Calu3 (cell line): ENCODE data around the gene TGFBR2. TPM values are rescaled to one million over a fixed set of nuclear protein-coding genes. Genes with fewer than 3 reads are reported as not detected.

Source experiments
- BruUV-seq: library from RNA; stranded (reverse); fragments of 400-500 nt; replicated peaks from 2 replicates; lab custom pipeline; 2021; lab: Mats Ljungman, UMichigan
- CTCF ChIA-PET: fragments of 300-600 bp; sonication (Branson Sonifier 250); formaldehyde crosslinking; loops from one replicate; lab custom pipeline; 2022; ENCODE audit warnings: antibody characterized with exemption; lab: Charles Lee
- DNase-seq: peaks from one replicate; pipeline ENCODE4 v3.0.0; 2022
- H3K27ac Mint-ChIP-seq: one replicate; pipeline ENCODE4 v1.8.0; 2022; ENCODE audit warnings: mixed read lengths; ENCODE audit not compliant: unreplicated experiment
- H3K27me3 Mint-ChIP-seq: one replicate; pipeline ENCODE4 v1.8.0; 2022; ENCODE audit warnings: mixed read lengths; ENCODE audit not compliant: unreplicated experiment
- H3K36me3 Mint-ChIP-seq: one replicate; pipeline ENCODE4 v1.8.0; 2022; ENCODE audit warnings: mild to moderate bottlenecking, moderate library complexity, mixed read lengths; ENCODE audit not compliant: insufficient read depth, unreplicated experiment
- H3K4me1 Mint-ChIP-seq: one replicate; pipeline ENCODE4 v1.8.0; 2022; ENCODE audit warnings: mild to moderate bottlenecking, low read depth, mixed read lengths; ENCODE audit not compliant: unreplicated experiment
- H3K4me3 Mint-ChIP-seq: one replicate; pipeline ENCODE4 v1.8.0; 2022; ENCODE audit warnings: mild to moderate bottlenecking, low read depth, moderate library complexity, mixed read lengths; ENCODE audit not compliant: unreplicated experiment
- H3K9me3 Mint-ChIP-seq: one replicate; pipeline ENCODE4 v1.8.0; 2022; ENCODE audit warnings: low read depth, mixed read lengths; ENCODE audit not compliant: unreplicated experiment
- intact Hi-C: fragments of 100-400 bp; cut with micrococcal nuclease; formaldehyde crosslinking; loops from one replicate; pipeline ENCODE4 v1.10.0; 2022; ENCODE audit not compliant: unreplicated experiment
- total RNA-seq: library from RNA; stranded (reverse); gene quantifications from 2 replicates; pipeline ENCODE4 v1.2.3, GENCODE V29; 2022
- TF ChIP-seq, protein P1 (sequence below): fragments of 200-600 bp; IDR thresholded peaks from one replicate; pipeline ENCODE4 v1.8.0; 2022; ENCODE audit warnings: antibody characterized with exemption; ENCODE audit not compliant: unreplicated experiment

Gene TGFBR2
- total RNA-seq, 1 experiment from 2014 or later = 105 TPM

DNA sequence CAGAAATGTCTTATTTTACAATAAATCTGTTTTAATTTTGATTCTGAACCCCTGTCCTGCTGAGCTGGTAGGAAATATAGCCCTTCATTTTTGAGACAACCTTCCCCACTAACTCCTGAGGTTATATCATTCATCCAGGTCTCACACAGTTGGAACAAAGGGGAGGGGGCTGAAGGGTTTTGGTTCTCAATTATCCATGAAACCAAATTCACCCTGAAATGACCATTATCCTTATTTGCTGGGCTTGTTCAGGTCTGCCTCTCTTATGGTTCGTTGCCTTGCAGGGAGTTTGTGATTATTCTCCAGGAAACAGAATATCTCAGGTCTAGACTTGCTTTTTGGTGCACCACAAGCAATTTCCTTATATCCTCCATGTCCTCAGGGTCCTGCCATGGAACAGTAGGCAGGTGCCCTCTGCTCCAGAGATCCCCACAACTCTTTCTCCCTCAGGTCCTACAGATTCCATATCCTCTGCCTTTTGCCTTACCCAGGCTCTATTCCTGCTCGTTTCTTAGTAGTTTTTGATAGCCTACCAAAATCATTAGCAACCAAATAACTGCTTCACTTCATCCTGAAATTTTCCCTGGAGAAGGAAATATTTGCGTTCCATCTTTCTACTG, 94.4 kb downstream of the TGFBR2 start:
- H3K27ac Mint-ChIP-seq = no peak overlapping the region
- H3K9me3 Mint-ChIP-seq = peaks cover 2% of the 10 kb centered on the region
- peaks cover 8% of the 10 kb centered on the region for H3K36me3 Mint-ChIP-seq
- CTCF ChIA-PET = no interaction called here
- peaks cover 6% of the 10 kb centered on the region for H3K4me1 Mint-ChIP-seq
- TF ChIP-seq, protein P1, sequence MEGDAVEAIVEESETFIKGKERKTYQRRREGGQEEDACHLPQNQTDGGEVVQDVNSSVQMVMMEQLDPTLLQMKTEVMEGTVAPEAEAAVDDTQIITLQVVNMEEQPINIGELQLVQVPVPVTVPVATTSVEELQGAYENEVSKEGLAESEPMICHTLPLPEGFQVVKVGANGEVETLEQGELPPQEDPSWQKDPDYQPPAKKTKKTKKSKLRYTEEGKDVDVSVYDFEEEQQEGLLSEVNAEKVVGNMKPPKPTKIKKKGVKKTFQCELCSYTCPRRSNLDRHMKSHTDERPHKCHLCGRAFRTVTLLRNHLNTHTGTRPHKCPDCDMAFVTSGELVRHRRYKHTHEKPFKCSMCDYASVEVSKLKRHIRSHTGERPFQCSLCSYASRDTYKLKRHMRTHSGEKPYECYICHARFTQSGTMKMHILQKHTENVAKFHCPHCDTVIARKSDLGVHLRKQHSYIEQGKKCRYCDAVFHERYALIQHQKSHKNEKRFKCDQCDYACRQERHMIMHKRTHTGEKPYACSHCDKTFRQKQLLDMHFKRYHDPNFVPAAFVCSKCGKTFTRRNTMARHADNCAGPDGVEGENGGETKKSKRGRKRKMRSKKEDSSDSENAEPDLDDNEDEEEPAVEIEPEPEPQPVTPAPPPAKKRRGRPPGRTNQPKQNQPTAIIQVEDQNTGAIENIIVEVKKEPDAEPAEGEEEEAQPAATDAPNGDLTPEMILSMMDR = no peak
- no peaks in the 10 kb centered on the region for H3K27me3 Mint-ChIP-seq
- no peak for DNase-seq
- H3K4me3 Mint-ChIP-seq = no peak overlapping the region
- no TSS peak for BruUV-seq
- intact Hi-C loops = no loop called here

DNA sequence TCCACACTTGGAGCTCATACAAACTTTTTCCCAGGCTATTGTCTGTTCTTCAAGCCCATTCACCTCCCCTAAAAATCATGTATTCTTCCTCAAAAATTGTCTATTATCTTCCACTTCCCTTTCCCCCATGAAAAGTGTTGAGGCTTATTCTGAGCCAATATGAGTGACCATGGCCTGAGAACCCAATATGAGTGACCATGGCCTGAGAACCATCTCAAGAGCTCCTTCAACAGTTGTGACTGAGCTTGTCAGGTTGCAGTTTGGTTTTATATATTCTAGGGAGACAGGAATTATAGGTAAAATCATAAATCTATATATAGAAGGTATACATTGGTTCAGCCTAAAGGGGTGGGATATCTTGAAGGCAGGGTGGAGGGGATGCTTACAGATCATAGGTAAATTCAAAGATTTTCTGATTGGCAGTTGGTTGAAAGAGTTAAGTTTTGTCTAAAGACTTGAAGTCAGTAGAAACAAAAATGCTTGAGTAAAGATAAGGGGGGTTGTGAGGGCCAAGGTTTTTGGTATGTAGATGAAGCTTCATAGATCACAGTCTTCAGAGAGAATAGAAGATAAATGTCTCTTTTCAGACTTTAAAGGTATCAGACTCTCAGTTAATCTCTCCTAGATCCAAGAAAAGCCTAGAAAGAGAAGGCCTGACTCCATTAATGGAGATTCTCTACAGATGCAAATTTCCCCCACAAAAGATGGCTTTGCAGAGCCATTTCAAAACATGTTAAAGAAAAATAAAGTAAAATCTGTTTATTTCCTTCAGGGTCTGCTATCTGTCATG, 95.8 kb downstream of the TGFBR2 start:
- TF ChIP-seq, protein P1 = no peak
- BruUV-seq = no TSS peak
- intact Hi-C loops = no loop called here
- CTCF ChIA-PET = no interaction called here
- Mint-ChIP-seq H3K9me3 (peaks cover 5% of the 10 kb centered on the region), H3K4me1 (peaks cover 3% of the 10 kb centered on the region), H3K4me3 (no peak overlapping the region), H3K27ac (peak overlapping the region; percentile 21), H3K27me3 (no peaks in the 10 kb centered on the region), H3K36me3 (peaks cover 3% of the 10 kb centered on the region)
- DNase-seq = no peak

DNA sequence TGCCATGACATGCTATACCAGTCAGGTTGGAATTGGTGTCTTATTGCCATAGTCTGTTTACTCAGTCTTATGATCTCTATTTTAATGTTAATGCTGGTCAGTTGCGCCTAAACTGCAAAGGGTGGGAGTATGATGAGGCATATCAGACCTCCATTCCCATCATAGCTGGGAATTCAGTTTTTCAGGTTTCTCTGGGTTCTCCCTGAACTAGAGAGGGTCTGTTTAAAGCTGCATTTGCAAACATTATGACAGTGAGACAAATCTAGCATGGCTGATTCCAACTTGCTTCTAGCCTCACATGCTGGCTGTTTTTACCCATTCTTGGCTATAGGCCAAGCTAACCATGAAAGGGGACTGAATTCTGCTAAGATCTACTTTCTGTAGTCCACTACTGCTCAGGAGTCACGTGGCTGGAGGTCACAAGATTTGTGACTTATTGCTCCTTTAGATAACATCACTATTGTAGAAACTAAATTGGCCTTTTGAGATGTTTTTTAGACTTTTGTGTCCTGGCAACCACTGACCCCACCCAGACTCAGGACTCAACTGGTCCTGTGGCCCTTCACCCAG, 96.5 kb downstream of the TGFBR2 start:
- H3K27ac Mint-ChIP-seq = no peak overlapping the region
- H3K9me3 Mint-ChIP-seq = peaks cover 6% of the 10 kb centered on the region
- H3K27me3 Mint-ChIP-seq = no peaks in the 10 kb centered on the region
- TF ChIP-seq, protein P1 = no peak
- no peaks in the 10 kb centered on the region for H3K36me3 Mint-ChIP-seq
- CTCF ChIA-PET = no interaction called here
- DNase-seq = no peak
- intact Hi-C loops = no loop called here
- H3K4me1 Mint-ChIP-seq = no peaks in the 10 kb centered on the region
- H3K4me3 Mint-ChIP-seq = no peak overlapping the region
- no TSS peak for BruUV-seq

DNA sequence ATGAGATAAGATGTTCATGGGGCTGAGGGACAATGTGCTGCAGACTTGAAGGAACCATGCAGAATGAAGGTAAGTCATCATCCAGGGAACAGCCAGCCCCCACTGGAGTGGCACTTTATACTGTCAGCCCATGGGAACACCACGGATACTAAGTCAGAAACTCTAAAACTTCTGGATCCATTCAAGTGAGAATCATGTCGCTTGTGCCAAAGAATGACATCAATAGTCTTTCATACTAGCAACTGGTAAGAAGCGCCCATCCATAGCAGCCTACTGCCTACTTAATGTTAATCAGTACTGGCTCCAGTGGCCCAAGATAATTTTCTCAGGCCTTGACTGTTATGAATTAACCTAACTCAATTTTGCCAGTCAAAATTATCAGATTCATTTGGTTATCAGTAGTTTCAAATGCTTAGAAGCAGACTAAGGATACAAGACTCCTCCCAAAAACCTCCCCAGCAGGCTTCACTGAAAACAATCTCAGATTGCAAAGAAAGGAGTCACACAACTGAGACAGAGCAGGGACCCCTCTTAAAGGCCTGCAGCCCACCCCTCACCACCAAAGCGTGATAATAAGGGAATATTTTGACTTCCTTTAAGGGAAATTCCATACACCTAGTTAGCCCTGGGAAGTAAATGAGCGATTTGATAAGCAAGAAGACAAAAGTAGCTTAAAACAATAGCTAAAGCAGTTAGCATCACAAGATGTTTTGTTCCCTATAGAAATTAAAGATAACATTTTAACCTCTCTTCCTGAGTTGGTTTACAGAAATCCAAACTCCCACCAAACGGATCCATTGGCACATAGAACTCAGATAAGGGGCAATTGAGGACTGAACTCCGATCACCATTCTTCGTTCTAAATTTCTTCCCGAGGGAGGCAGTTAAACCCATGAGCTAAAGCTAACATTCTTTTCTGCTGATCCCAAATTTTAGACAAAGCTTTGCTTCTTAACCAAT, 98.8 kb downstream of the TGFBR2 start:
- intact Hi-C loops = no loop called here
- H3K4me3 Mint-ChIP-seq = no peak overlapping the region
- CTCF ChIA-PET = no interaction called here
- H3K9me3 Mint-ChIP-seq = peaks cover 7% of the 10 kb centered on the region
- peaks cover 8% of the 10 kb centered on the region for H3K4me1 Mint-ChIP-seq
- no peak overlapping the region for H3K27ac Mint-ChIP-seq
- no peaks in the 10 kb centered on the region for H3K36me3 Mint-ChIP-seq
- TF ChIP-seq, protein P1 = no peak
- H3K27me3 Mint-ChIP-seq = no peaks in the 10 kb centered on the region
- no peak for DNase-seq
- BruUV-seq = no TSS peak
